ENCODE measurements around the gene ATP6V1E1. TPM values are rescaled to one million over a fixed set of nuclear protein-coding genes. Genes with fewer than 3 reads are reported as not detected.

Gene ATP6V1E1
- total and polyA plus RNA-seq, 11 donors: 126 to 333 (median 222) TPM

GRCh38 chr22:17664414-17665055, 36.0 kb upstream of the ATP6V1E1 start:
- H3K4me1 ChIP-seq: peaks cover 0 to 11% (median 0%) of the 10 kb centered on the region in 12 donors
- peaks cover 0 to 70% (median 59%) of the 10 kb centered on the region in 9 donors for H3K36me3 ChIP-seq
- ATAC-seq: peak in 1 of 4 donors; percentile 41
- H3K4me3 ChIP-seq: no peak overlapping the region
- intact Hi-C loops (cut with DNase I): loop anchor here in 1 of 10 donors (2.0 kb wide), 1 partner anchor 20 kb away; no protein-coding TSS in a partner anchor
- DNase-seq: no peak
- no peaks in the 10 kb centered on the region for H3K9me3 ChIP-seq
- TF ChIP-seq POLR2A (IDR thresholded peaks at IDR 0.05): no peak
- TF ChIP-seq, protein P1, sequence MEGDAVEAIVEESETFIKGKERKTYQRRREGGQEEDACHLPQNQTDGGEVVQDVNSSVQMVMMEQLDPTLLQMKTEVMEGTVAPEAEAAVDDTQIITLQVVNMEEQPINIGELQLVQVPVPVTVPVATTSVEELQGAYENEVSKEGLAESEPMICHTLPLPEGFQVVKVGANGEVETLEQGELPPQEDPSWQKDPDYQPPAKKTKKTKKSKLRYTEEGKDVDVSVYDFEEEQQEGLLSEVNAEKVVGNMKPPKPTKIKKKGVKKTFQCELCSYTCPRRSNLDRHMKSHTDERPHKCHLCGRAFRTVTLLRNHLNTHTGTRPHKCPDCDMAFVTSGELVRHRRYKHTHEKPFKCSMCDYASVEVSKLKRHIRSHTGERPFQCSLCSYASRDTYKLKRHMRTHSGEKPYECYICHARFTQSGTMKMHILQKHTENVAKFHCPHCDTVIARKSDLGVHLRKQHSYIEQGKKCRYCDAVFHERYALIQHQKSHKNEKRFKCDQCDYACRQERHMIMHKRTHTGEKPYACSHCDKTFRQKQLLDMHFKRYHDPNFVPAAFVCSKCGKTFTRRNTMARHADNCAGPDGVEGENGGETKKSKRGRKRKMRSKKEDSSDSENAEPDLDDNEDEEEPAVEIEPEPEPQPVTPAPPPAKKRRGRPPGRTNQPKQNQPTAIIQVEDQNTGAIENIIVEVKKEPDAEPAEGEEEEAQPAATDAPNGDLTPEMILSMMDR (IDR thresholded peaks at IDR 0.05): no peak
- no peaks in the 10 kb centered on the region for H3K27me3 ChIP-seq
- WGBS, 4 donors: 90 to 96% (median 94%) methylated on average over 6 of the region's 6 CpGs
- no peak overlapping the region for H3K27ac ChIP-seq

DNA sequence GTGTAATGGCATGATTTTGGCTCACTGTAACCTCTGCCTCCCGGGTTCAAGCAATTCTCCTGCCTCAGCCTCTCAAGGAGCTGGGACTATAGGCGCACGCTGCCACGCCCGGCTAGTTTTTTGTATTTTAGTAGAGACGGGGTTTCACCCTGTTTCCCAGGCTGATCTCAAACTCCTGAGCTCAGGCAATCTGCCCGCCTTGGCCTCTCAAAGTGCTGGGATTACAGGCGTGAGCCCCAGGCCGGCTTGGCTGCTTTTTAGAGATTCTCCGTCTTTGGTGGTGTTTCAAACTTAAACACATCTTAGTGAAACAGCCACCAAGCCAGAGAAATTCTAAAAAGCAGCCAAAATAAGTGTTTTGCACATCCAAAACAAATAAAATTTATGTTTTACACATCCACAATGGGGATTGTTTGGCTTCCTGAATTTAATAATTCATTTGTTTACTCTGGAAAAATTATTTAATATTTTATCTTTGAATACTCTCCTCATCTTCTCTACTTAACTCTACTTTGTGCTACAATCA, 28.4 kb upstream of the ATP6V1E1 start:
- TF ChIP-seq, protein P1 (IDR thresholded peaks at IDR 0.05): no peak
- no peak for TF ChIP-seq POLR2A (IDR thresholded peaks at IDR 0.05)
- H3K36me3 ChIP-seq: peaks cover 0 to 68% (median 44%) of the 10 kb centered on the region in 9 donors
- intact Hi-C loops (cut with DNase I): no loop called here
- WGBS, 4 donors: 91 to 96% (median 93%) methylated on average over 10 of the region's 10 CpGs
- ATAC-seq (no peak), DNase-seq (no peak)
- H3K9me3 ChIP-seq: no peaks in the 10 kb centered on the region
- H3K4me3 ChIP-seq: no peak overlapping the region
- no peaks in the 10 kb centered on the region for H3K4me1 ChIP-seq
- H3K27ac ChIP-seq: no peak overlapping the region
- no peaks in the 10 kb centered on the region for H3K27me3 ChIP-seq

GRCh38 chr22:17655289-17655688, 26.7 kb upstream of the ATP6V1E1 start:
- no peaks in the 10 kb centered on the region for H3K4me1 ChIP-seq
- no peak for TF ChIP-seq POLR2A (IDR thresholded peaks at IDR 0.05)
- TF ChIP-seq, protein P1 (IDR thresholded peaks at IDR 0.05): no peak
- no peak overlapping the region for H3K4me3 ChIP-seq
- H3K27ac ChIP-seq: no peak overlapping the region
- no peaks in the 10 kb centered on the region for H3K27me3 ChIP-seq
- WGBS, 4 donors: 90 to 96% (median 94%) methylated on average over 3 of the region's 3 CpGs
- no peak for DNase-seq
- intact Hi-C loops (cut with DNase I): no loop called here
- no peak for ATAC-seq
- H3K36me3 ChIP-seq: peaks cover 0 to 51% (median 29%) of the 10 kb centered on the region in 9 donors
- no peaks in the 10 kb centered on the region for H3K9me3 ChIP-seq

- no peaks in the 10 kb centered on the region for H3K27me3 ChIP-seq
- H3K9me3 ChIP-seq: no peaks in the 10 kb centered on the region
- DNase-seq (no peak), ATAC-seq (no peak)
- intact Hi-C loops (cut with DNase I): loop anchor here in 1 of 10 donors (10.0 kb wide), 1 partner anchor 564 kb away; the partner anchor contains the start of gene IL17RA
- TF ChIP-seq, protein P1 (IDR thresholded peaks at IDR 0.05): no peak
- TF ChIP-seq POLR2A (IDR thresholded peaks at IDR 0.05): no peak
- whole genome bisulfite sequencing, 4 donors: 75 to 82% (median 77%) methylated on average over 1 of the region's 1 CpG
- H3K27ac ChIP-seq: no peak overlapping the region
- H3K4me3 ChIP-seq: no peak overlapping the region
- H3K4me1 ChIP-seq: peaks cover 0 to 18% (median 0%) of the 10 kb centered on the region in 12 donors
- peaks cover 0 to 10% (median 3%) of the 10 kb centered on the region in 9 donors for H3K36me3 ChIP-seq
Measured at GRCh38 chr22:17648569-17648968, 20.0 kb upstream of the ATP6V1E1 start.

Data from heart left ventricle (tissue), 16 donors.